DND-41 (cell line): Measurements from ENCODE around the gene KCNS3.

ENCODE experiments used
- ATAC-seq: fragments of 200-7000 bp; cut with Tn5 transposase; 3 replicates; pipeline ENCODE4 v1.9.1; 2021; ENCODE audit warnings: low read depth; ENCODE audit not compliant: insufficient read depth
- DNase-seq: peaks from one replicate; pipeline ENCODE4 v3.0.0-alpha.2; 2020
- H2AFZ ChIP-seq: 2 replicates; pipeline ENCODE4 v1.6.0; 2012; ENCODE audit warnings: low read depth, low read length
- H3K27ac ChIP-seq: 2 replicates; pipeline ENCODE4 v1.5.1; 2012; ENCODE audit warnings: low read length, inconsistent platforms
- H3K27me3 ChIP-seq: fragments of 200-600 bp; sonication (generic); 2 replicates; pipeline ENCODE4 v1.6.0; 2012; ENCODE audit warnings: low read length, mild to moderate bottlenecking, inconsistent platforms; ENCODE audit not compliant: insufficient read depth, poor library complexity
- H3K36me3 ChIP-seq: 2 replicates; pipeline ENCODE4 v1.5.1; 2012; ENCODE audit warnings: low read length, inconsistent platforms; ENCODE audit not compliant: insufficient read depth
- H3K4me1 ChIP-seq: 2 replicates; pipeline ENCODE4 v1.5.1; 2012; ENCODE audit warnings: mild to moderate bottlenecking, low read length; ENCODE audit not compliant: insufficient read depth
- H3K4me2 ChIP-seq: 2 replicates; pipeline ENCODE4 v1.6.0; 2012; ENCODE audit warnings: mild to moderate bottlenecking, moderate library complexity, low read length, inconsistent platforms; ENCODE audit not compliant: insufficient read depth
- H3K4me3 ChIP-seq, 2 experiments: fragments of 200-600 bp in 1 of 2; shearing (Covaris generic) in 1 of 2; 2 replicates each; pipeline ENCODE4 v1.5.1; 2012 to 2016; ENCODE audit warnings: inconsistent platforms in 2 of 2, low read length in 2 of 2, mild to moderate bottlenecking in 2 of 2, low read depth in 1 of 2, moderate library complexity in 1 of 2
- H3K79me2 ChIP-seq: 2 replicates; pipeline ENCODE4 v1.6.0; 2012; ENCODE audit warnings: low read length, inconsistent platforms; ENCODE audit not compliant: insufficient read depth
- H3K9ac ChIP-seq: 2 replicates; pipeline ENCODE4 v1.6.0; 2012; ENCODE audit warnings: low read depth, mild to moderate bottlenecking, inconsistent platforms, low read length, moderate library complexity
- H3K9me3 ChIP-seq: 2 replicates; pipeline ENCODE4 v1.5.1; 2012; ENCODE audit warnings: low read length, moderate library complexity, mild to moderate bottlenecking, inconsistent platforms; ENCODE audit not compliant: insufficient read depth, severe bottlenecking
- H4K20me1 ChIP-seq: 2 replicates; pipeline ENCODE4 v1.6.0; 2012; ENCODE audit warnings: low read length; ENCODE audit not compliant: insufficient read depth
- CTCF ChIP-seq: IDR thresholded peaks from 2 replicates; pipeline ENCODE4 v1.5.1; 2012; ENCODE audit warnings: borderline replicate concordance, low read length, moderate library complexity, mild to moderate bottlenecking; ENCODE audit not compliant: poor library complexity, severe bottlenecking; ENCODE audit errors: extremely low read depth
- EZH2 ChIP-seq: IDR thresholded peaks from 3 replicates; pipeline ENCODE4 v1.6.1; 2012; ENCODE audit warnings: borderline replicate concordance, low read depth, mild to moderate bottlenecking, moderate library complexity, low read length, inconsistent platforms; ENCODE audit not compliant: severe bottlenecking

KCNS3 gene

GRCh38 chr2:17971531-17972125 is 93.2 kb downstream of the KCNS3 start:
- H4K20me1 ChIP-seq, result no peaks in the 10 kb centered on the region
- no peak overlapping the region for H3K4me3 ChIP-seq
- H3K36me3 ChIP-seq, result no peaks in the 10 kb centered on the region
- no peak overlapping the region for H2AFZ ChIP-seq
- no peaks in the 10 kb centered on the region for H3K27me3 ChIP-seq
- no peak for ATAC-seq
- H3K4me1 ChIP-seq, result peaks cover 16% of the 10 kb centered on the region
- no peak for TF ChIP-seq EZH2
- TF ChIP-seq CTCF, result no peak
- no peak overlapping the region for H3K9ac ChIP-seq
- no peak overlapping the region for H3K4me2 ChIP-seq
- no peaks in the 10 kb centered on the region for H3K79me2 ChIP-seq
- H3K9me3 ChIP-seq, result no peaks in the 10 kb centered on the region
- no peak overlapping the region for H3K27ac ChIP-seq
- no peak for DNase-seq

GRCh38 chr2:17972991-17973390 is 94.5 kb downstream of the KCNS3 start:
- no peak overlapping the region for H3K4me3 ChIP-seq
- ATAC-seq (no peak), DNase-seq (no peak)
- no peak overlapping the region for H3K9ac ChIP-seq
- H4K20me1 ChIP-seq, result no peaks in the 10 kb centered on the region
- no peaks in the 10 kb centered on the region for H3K9me3 ChIP-seq
- H3K79me2 ChIP-seq, result no peaks in the 10 kb centered on the region
- H3K4me1 ChIP-seq, result peaks cover 2% of the 10 kb centered on the region; the same call in 1 of the 2 replicates
- H3K36me3 ChIP-seq, result no peaks in the 10 kb centered on the region
- H3K27me3 ChIP-seq, result no peaks in the 10 kb centered on the region
- no peak for TF ChIP-seq CTCF
- no peak for TF ChIP-seq EZH2
- H3K4me2 ChIP-seq, result no peak overlapping the region
- H2AFZ ChIP-seq, result no peak overlapping the region
- H3K27ac ChIP-seq, result no peak overlapping the region

- DNase-seq, result no peak
- H3K4me2 ChIP-seq, result no peak overlapping the region
- H3K27me3 ChIP-seq, result no peaks in the 10 kb centered on the region
- H3K9ac ChIP-seq, result no peak overlapping the region
- TF ChIP-seq CTCF (no peak), EZH2 (no peak)
- H3K79me2 ChIP-seq, result no peaks in the 10 kb centered on the region
- no peak overlapping the region for H3K27ac ChIP-seq
- H3K9me3 ChIP-seq, result no peaks in the 10 kb centered on the region
- no peaks in the 10 kb centered on the region for H4K20me1 ChIP-seq
- H2AFZ ChIP-seq, result no peak overlapping the region
- no peak for ATAC-seq
- no peaks in the 10 kb centered on the region for H3K36me3 ChIP-seq
- no peak overlapping the region for H3K4me3 ChIP-seq
- H3K4me1 ChIP-seq, result no peaks in the 10 kb centered on the region
Observed at GRCh38 chr2:17975401-17975800, 96.9 kb downstream of the KCNS3 start.
